H54 (cell line): ENCODE data around the gene KRTAP1-5.

Source experiments
- DNase-seq: peaks from one replicate; pipeline ENCODE4 v3.0.0; 2011; ENCODE audit warnings: low spot score, mixed read lengths; ENCODE audit not compliant: insufficient read length
- FAIRE-seq: peaks from 3 replicates; lab custom pipeline; 2011; peaks lifted over from hg19 to GRCh38; lab: Jason Lieb, UNC
- POLR2A ChIP-seq: IDR thresholded peaks from 2 replicates; pipeline ENCODE4 v1.6.1; 2011; ENCODE audit warnings: low read depth, mild to moderate bottlenecking, low read length

KRTAP1-5 gene

GRCh38 chr17:41029633-41030245 lies 2.7 kb upstream of the KRTAP1-5 start, which contains the start of gene KRTAP1-4:
TSS of gene KRTAP1-4 (minus strand) at chr17:41030195. CDS start at chr17:41030078, 117 bp downstream.
- DNase-seq (no peak), FAIRE-seq (no peak)
- no peak for TF ChIP-seq POLR2A

GRCh38 chr17:41024697-41025096 lies 2.3 kb downstream of the KRTAP1-5 start:
- DNase-seq, result no peak
- no peak for FAIRE-seq
- no peak for TF ChIP-seq POLR2A

- DNase-seq (no peak), FAIRE-seq (no peak)
- TF ChIP-seq POLR2A, result no peak
Measured at GRCh38 chr17:41020336-41020735, 6.7 kb downstream of the KRTAP1-5 start.

GRCh38 chr17:41019415-41019814 lies 7.6 kb downstream of the KRTAP1-5 start:
- DNase-seq (no peak), FAIRE-seq (no peak)
- no peak for TF ChIP-seq POLR2A

- TF ChIP-seq POLR2A, result no peak
- FAIRE-seq, result no peak
- DNase-seq, result no peak
Measured at GRCh38 chr17:41018541-41018940, 8.5 kb downstream of the KRTAP1-5 start.

- no peak for TF ChIP-seq POLR2A
- no peak for FAIRE-seq
- no peak for DNase-seq
Measured at GRCh38 chr17:41016578-41017215, 10.3 kb downstream of the KRTAP1-5 start.

GRCh38 chr17:41015454-41015853 lies 11.6 kb downstream of the KRTAP1-5 start:
- no peak for DNase-seq
- FAIRE-seq, result no peak
- no peak for TF ChIP-seq POLR2A

- FAIRE-seq (no peak), DNase-seq (no peak)
- no peak for TF ChIP-seq POLR2A
Measured at GRCh38 chr17:41013606-41014005, 13.4 kb downstream of the KRTAP1-5 start.

- TF ChIP-seq POLR2A, result no peak
- DNase-seq (no peak), FAIRE-seq (peak; percentile 70)
Measured at GRCh38 chr17:41013181-41013580, 13.8 kb downstream of the KRTAP1-5 start.

- no peak for DNase-seq
- no peak for FAIRE-seq
- no peak for TF ChIP-seq POLR2A
Measured at GRCh38 chr17:41012326-41013120, 14.5 kb downstream of the KRTAP1-5 start.

- no peak for TF ChIP-seq POLR2A
- no peak for DNase-seq
- FAIRE-seq, result no peak
Measured at GRCh38 chr17:41010441-41010840, 16.6 kb downstream of the KRTAP1-5 start.

GRCh38 chr17:41009936-41010335 lies 17.1 kb downstream of the KRTAP1-5 start:
- TF ChIP-seq POLR2A, result no peak
- FAIRE-seq (no peak), DNase-seq (no peak)

GRCh38 chr17:41009301-41009760 lies 17.7 kb downstream of the KRTAP1-5 start:
- no peak for DNase-seq
- FAIRE-seq, result no peak
- no peak for TF ChIP-seq POLR2A

- no peak for DNase-seq
- TF ChIP-seq POLR2A, result no peak
- no peak for FAIRE-seq
Measured at GRCh38 chr17:41008811-41009210, 18.2 kb downstream of the KRTAP1-5 start, which contains the start of gene KRTAP3-1. TSS of gene KRTAP3-1 (minus strand) at chr17:41009128. CDS start at chr17:41009074, 54 bp downstream.

- DNase-seq (no peak), FAIRE-seq (no peak)
- TF ChIP-seq POLR2A, result no peak
Measured at GRCh38 chr17:41004397-41004796, 22.6 kb downstream of the KRTAP1-5 start.
